Nephron (organoid): ENCODE results near the gene NAV3.

Experiments
- H3K27ac Mint-ChIP-seq, 3 experiments: 2 replicates each; pipeline ENCODE4 v1.8.0; 2020; ENCODE audit warnings: mixed read lengths in 3 of 3, mild to moderate bottlenecking in 2 of 3, moderate library complexity in 1 of 3
- H3K27me3 Mint-ChIP-seq: 2 replicates; pipeline ENCODE4 v1.8.0; 2021; ENCODE audit warnings: low read depth, mild to moderate bottlenecking, moderate library complexity, mixed read lengths
- H3K36me3 Mint-ChIP-seq: 2 replicates; pipeline ENCODE4 v1.8.0; 2020; ENCODE audit warnings: low read depth, mixed read lengths
- H3K4me1 Mint-ChIP-seq: 2 replicates; pipeline ENCODE4 v1.8.0; 2020; ENCODE audit warnings: mixed read lengths
- H3K4me3 Mint-ChIP-seq, 3 experiments: 2 replicates each; pipeline ENCODE4 v1.8.0; 2020; ENCODE audit warnings: mild to moderate bottlenecking in 3 of 3, mixed read lengths in 3 of 3, moderate library complexity in 2 of 3
- H3K9me3 Mint-ChIP-seq: 2 replicates; pipeline ENCODE4 v1.8.0; 2020; ENCODE audit warnings: mixed read lengths
- CTCF ChIP-seq, 3 experiments: fragments of 200-600 bp; sonication (generic); IDR thresholded peaks; one replicate each; pipeline ENCODE4 v1.5.0; 2021; ENCODE audit warnings: antibody characterized with exemption in 3 of 3; ENCODE audit not compliant: unreplicated experiment in 3 of 3

NAV3 gene

GRCh38 chr12:78176643-78177042 is 345.9 kb downstream of the NAV3 start:
- H3K9me3 Mint-ChIP-seq = no peaks in the 10 kb centered on the region
- TF ChIP-seq CTCF (IDR thresholded peaks at IDR 0.05; ENCODE audit: unreplicated experiment in 3 of 3) = no peak
- H3K27ac Mint-ChIP-seq = no peak overlapping the region
- no peak overlapping the region for H3K4me3 Mint-ChIP-seq
- H3K36me3 Mint-ChIP-seq = peaks cover 20% of the 10 kb centered on the region
- H3K4me1 Mint-ChIP-seq = no peaks in the 10 kb centered on the region
- H3K27me3 Mint-ChIP-seq = no peaks in the 10 kb centered on the region

- Mint-ChIP-seq H3K27me3 (no peaks in the 10 kb centered on the region), H3K4me1 (no peaks in the 10 kb centered on the region)
Observed at GRCh38 chr12:78177298-78177697, 346.6 kb downstream of the NAV3 start.

GRCh38 chr12:78179346-78179745 is 348.7 kb downstream of the NAV3 start:
- Mint-ChIP-seq H3K4me3 (no peak overlapping the region), H3K27me3 (no peaks in the 10 kb centered on the region), H3K4me1 (no peaks in the 10 kb centered on the region), H3K36me3 (peaks cover 33% of the 10 kb centered on the region), H3K9me3 (no peaks in the 10 kb centered on the region), H3K27ac (no peak overlapping the region)
- TF ChIP-seq CTCF (IDR thresholded peaks at IDR 0.05; ENCODE audit: unreplicated experiment in 3 of 3) = no peak

More at GRCh38 chr12:78177298-78177697, 346.6 kb downstream of the NAV3 start:
- Mint-ChIP-seq H3K36me3 (peaks cover 24% of the 10 kb centered on the region), H3K4me3 (no peak overlapping the region), H3K27ac (no peak overlapping the region), H3K9me3 (no peaks in the 10 kb centered on the region)
- TF ChIP-seq CTCF (IDR thresholded peaks at IDR 0.05; ENCODE audit: unreplicated experiment in 3 of 3) = no peak

- Mint-ChIP-seq H3K36me3 (peaks cover 42% of the 10 kb centered on the region), H3K4me3 (no peak overlapping the region), H3K27ac (peak overlapping the region in 1 of 3 experiments; percentile 64), H3K4me1 (no peaks in the 10 kb centered on the region), H3K27me3 (no peaks in the 10 kb centered on the region), H3K9me3 (no peaks in the 10 kb centered on the region)
- peak; percentile 53 to 72 (median 53) for TF ChIP-seq CTCF (IDR thresholded peaks at IDR 0.05; ENCODE audit: unreplicated experiment in 3 of 3)
Observed at GRCh38 chr12:78181544-78182162, 351.0 kb downstream of the NAV3 start.

GRCh38 chr12:78183824-78184223 is 353.1 kb downstream of the NAV3 start:
- Mint-ChIP-seq H3K4me1 (no peaks in the 10 kb centered on the region), H3K27ac (no peak overlapping the region), H3K4me3 (no peak overlapping the region)

More at GRCh38 chr12:78183824-78184223, 353.1 kb downstream of the NAV3 start:
- TF ChIP-seq CTCF (IDR thresholded peaks at IDR 0.05; ENCODE audit: unreplicated experiment in 3 of 3) = no peak
- Mint-ChIP-seq H3K27me3 (no peaks in the 10 kb centered on the region), H3K9me3 (no peaks in the 10 kb centered on the region), H3K36me3 (peaks cover 43% of the 10 kb centered on the region)
